ENCODE results near the gene HNRNPLL. TPM values are rescaled to one million over a fixed set of nuclear protein-coding genes. Genes with fewer than 3 reads are reported as not detected.

Gene HNRNPLL
- total RNA-seq, 2 experiments from 2014 or later = 44.9 to 46.5 TPM

- ATAC-seq (ENCODE audit: poor library complexity) (no peak), DNase-seq (no peak)
- no peaks in the 10 kb centered on the region for H3K27me3 Mint-ChIP-seq
- Histone ChIP-seq H3K4me3 (ENCODE audit: low read length) (no peak overlapping the region), H3K27me3 (ENCODE audit: control insufficient read depth in 1 of 2, insufficient read depth in 2 of 2, low read length in 2 of 2) (no peaks in the 10 kb centered on the region), H3K9me3 (ENCODE audit: control insufficient read depth in 1 of 2, insufficient read depth in 1 of 2, low read length in 2 of 2) (no peaks in the 10 kb centered on the region), H3K4me1 (ENCODE audit: insufficient read depth, low read length) (no peaks in the 10 kb centered on the region), H3K27ac (ENCODE audit: low read depth in 1 of 2, low read length in 2 of 2) (no peak overlapping the region), H3K36me3 (ENCODE audit: insufficient read depth, low read length) (no peaks in the 10 kb centered on the region)
- no peak for TF ChIP-seq CTCF (IDR thresholded peaks at IDR 0.05)
- ChIA-PET POLR2A (no interaction called here), CTCF (no interaction called here)
- H3K4me3 Mint-ChIP-seq = no peak overlapping the region
- no peak overlapping the region for H3K27ac Mint-ChIP-seq
- intact Hi-C loops (cut with DNase I, micrococcal nuclease) = no loop called here
- H3K36me3 Mint-ChIP-seq (ENCODE audit: low read depth) = no peaks in the 10 kb centered on the region
- no peaks in the 10 kb centered on the region for H3K9me3 Mint-ChIP-seq
- H3K4me1 Mint-ChIP-seq (ENCODE audit: low read depth) = peaks cover 15% of the 10 kb centered on the region
Observed at GRCh38 chr2:38632980-38633379, 30.3 kb upstream of the HNRNPLL start.

DNA sequence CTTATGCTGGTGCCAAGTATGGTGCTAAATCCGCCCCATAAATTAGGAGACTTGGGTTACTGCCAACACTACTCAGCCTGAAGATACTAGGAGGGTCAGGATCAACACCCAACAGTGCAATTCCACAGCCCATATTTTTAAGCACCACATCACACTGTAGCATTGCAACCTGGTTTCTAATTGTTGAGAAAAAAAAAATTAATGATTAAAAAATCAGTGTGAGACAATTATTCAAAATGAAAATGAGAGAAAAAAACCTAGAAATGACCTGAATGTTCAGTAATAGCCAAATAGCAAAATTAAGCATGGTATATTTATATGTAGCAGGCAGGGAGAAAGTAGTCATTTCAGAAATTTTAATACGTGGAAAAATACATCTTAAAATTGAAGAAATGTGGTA lies 29.2 kb upstream of the HNRNPLL start:
- Mint-ChIP-seq H3K36me3 (ENCODE audit: low read depth) (no peaks in the 10 kb centered on the region), H3K9me3 (no peaks in the 10 kb centered on the region), H3K27ac (no peak overlapping the region), H3K27me3 (no peaks in the 10 kb centered on the region), H3K4me1 (ENCODE audit: low read depth) (peaks cover 19% of the 10 kb centered on the region), H3K4me3 (no peak overlapping the region)
- H3K27ac ChIP-seq (ENCODE audit: low read depth in 1 of 2, low read length in 2 of 2) = no peak overlapping the region
- intact Hi-C loops (cut with DNase I, micrococcal nuclease) = no loop called here
- H3K4me1 ChIP-seq (ENCODE audit: insufficient read depth, low read length) = peaks cover 4% of the 10 kb centered on the region
- POLR2A ChIA-PET = no interaction called here
- no peaks in the 10 kb centered on the region for H3K36me3 ChIP-seq (ENCODE audit: insufficient read depth, low read length)
- no peaks in the 10 kb centered on the region for H3K27me3 ChIP-seq (ENCODE audit: control insufficient read depth in 1 of 2, insufficient read depth in 2 of 2, low read length in 2 of 2)
- TF ChIP-seq CTCF (IDR thresholded peaks at IDR 0.05) = no peak
- ATAC-seq (ENCODE audit: poor library complexity) = no peak
- DNase-seq = no peak
- CTCF ChIA-PET = no interaction called here
- H3K9me3 ChIP-seq (ENCODE audit: control insufficient read depth in 1 of 2, insufficient read depth in 1 of 2, low read length in 2 of 2) = no peaks in the 10 kb centered on the region
- H3K4me3 ChIP-seq (ENCODE audit: low read length) = no peak overlapping the region

GRCh38 chr2:38629684-38630083 lies 27.0 kb upstream of the HNRNPLL start:
- H3K36me3 ChIP-seq (ENCODE audit: insufficient read depth, low read length) = no peaks in the 10 kb centered on the region
- ChIA-PET CTCF (no interaction called here), POLR2A (no interaction called here)
- H3K9me3 Mint-ChIP-seq = no peaks in the 10 kb centered on the region
- H3K4me1 Mint-ChIP-seq (ENCODE audit: low read depth) = peaks cover 28% of the 10 kb centered on the region
- DNase-seq (no peak), ATAC-seq (ENCODE audit: poor library complexity) (no peak)
- no peak overlapping the region for H3K4me3 Mint-ChIP-seq
- H3K4me3 ChIP-seq (ENCODE audit: low read length) = no peak overlapping the region
- no peak for TF ChIP-seq CTCF (IDR thresholded peaks at IDR 0.05)
- no peaks in the 10 kb centered on the region for H3K36me3 Mint-ChIP-seq (ENCODE audit: low read depth)
- no peak overlapping the region for H3K27ac Mint-ChIP-seq
- H3K4me1 ChIP-seq (ENCODE audit: insufficient read depth, low read length) = peaks cover 15% of the 10 kb centered on the region
- no peaks in the 10 kb centered on the region for H3K27me3 ChIP-seq (ENCODE audit: control insufficient read depth in 1 of 2, insufficient read depth in 2 of 2, low read length in 2 of 2)
- H3K27ac ChIP-seq (ENCODE audit: low read depth in 1 of 2, low read length in 2 of 2) = no peak overlapping the region
- intact Hi-C loops (cut with DNase I, micrococcal nuclease) = no loop called here
- H3K9me3 ChIP-seq (ENCODE audit: control insufficient read depth in 1 of 2, insufficient read depth in 1 of 2, low read length in 2 of 2) = no peaks in the 10 kb centered on the region
- no peaks in the 10 kb centered on the region for H3K27me3 Mint-ChIP-seq
